ENCODE data around the gene UBE2D4.
A peak's percentile ranks its signal among the peaks of the same experiment; 100 is the strongest.
"Not testable (repeated sequence)": the region's sequence is repeated elsewhere in the genome, so short reads cannot be mapped to it uniquely, and the experiment has no call there.

Gene UBE2D4

DNA sequence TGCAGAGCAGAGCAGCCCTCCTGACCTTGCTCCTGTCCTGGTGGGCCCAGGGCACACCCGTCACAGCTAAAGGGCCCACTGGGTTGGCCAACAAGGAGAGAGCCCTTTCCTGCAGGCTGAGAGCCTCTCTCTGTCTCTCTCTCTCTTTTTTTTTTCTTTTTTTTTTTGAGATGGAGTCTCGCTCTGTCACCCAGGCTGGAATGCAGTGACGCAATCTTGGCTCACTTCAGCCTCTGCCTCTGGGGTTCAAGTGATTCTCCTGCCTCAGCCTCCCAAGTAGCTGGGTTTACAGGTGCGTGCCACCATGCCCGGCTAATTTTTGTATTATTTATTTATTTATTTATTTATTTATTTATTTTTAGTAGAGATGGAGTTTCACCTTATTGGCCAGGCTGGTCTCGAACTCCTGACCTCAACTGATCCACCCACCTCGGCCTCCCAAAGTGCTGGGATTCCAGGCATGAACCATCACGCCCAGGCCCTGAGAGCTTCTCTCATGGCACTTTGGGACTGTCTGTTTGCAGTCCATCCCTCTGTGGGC lies 47.9 kb downstream of the UBE2D4 start:
- H3K4me1 ChIP-seq (ENCODE audit: control insufficient read depth, low read depth, low read length); H3K9ac ChIP-seq (ENCODE audit: low read length); H3K27me3 ChIP-seq (ENCODE audit: control insufficient read depth, insufficient read depth, low read length); H3K36me3 ChIP-seq (ENCODE audit: control insufficient read depth, low read depth, low read length); H3K27ac ChIP-seq (ENCODE audit: low read length); H3K9me3 ChIP-seq (ENCODE audit: control insufficient read depth, low read depth, low read length); H3K4me3 ChIP-seq (ENCODE audit: low read length): not testable (repeated sequence)

DNA sequence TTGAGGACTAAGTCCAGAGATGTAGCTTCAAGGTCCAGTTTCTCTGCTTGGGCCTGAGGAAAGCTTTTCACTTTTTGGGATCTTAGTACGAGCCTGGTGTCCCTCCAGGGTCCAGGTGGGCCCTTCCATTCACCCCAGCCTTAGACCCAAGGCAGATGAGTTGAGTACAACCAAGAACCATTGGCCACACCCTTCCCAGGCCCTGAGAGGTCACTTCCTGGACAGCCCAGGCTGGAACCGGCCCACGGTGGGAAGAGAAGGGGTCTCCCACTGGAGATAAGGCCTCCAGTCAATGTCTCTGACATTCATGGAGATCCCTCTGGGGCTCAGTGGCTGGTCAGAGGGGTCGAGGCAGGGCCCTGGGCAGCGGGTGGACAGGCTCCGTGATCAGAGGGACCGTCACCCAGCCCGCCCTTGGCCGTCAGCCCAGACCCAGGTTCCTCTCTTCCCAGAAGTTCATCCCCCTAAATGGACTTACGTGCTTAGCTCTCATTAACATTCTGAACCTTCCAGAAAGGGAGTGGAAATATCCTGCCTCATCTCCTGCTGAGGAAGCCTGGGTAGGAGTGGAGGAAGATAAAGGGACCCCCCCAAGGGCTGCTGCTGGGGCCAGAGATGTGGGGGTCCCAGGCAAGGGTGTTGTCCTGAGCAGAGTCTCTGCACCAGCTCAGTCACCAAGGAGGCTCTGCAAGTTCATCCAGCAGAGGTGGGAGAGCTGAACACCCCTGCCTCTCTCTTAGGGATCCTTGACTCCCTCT lies 48.7 kb downstream of the UBE2D4 start:
- not testable (repeated sequence) for H3K4me1 ChIP-seq (ENCODE audit: control insufficient read depth, low read depth, low read length); H3K27me3 ChIP-seq (ENCODE audit: control insufficient read depth, insufficient read depth, low read length); H3K9me3 ChIP-seq (ENCODE audit: control insufficient read depth, low read depth, low read length); H3K36me3 ChIP-seq (ENCODE audit: control insufficient read depth, low read depth, low read length); H3K27ac ChIP-seq (ENCODE audit: low read length); H3K9ac ChIP-seq (ENCODE audit: low read length); H3K4me3 ChIP-seq (ENCODE audit: low read length)

DNA sequence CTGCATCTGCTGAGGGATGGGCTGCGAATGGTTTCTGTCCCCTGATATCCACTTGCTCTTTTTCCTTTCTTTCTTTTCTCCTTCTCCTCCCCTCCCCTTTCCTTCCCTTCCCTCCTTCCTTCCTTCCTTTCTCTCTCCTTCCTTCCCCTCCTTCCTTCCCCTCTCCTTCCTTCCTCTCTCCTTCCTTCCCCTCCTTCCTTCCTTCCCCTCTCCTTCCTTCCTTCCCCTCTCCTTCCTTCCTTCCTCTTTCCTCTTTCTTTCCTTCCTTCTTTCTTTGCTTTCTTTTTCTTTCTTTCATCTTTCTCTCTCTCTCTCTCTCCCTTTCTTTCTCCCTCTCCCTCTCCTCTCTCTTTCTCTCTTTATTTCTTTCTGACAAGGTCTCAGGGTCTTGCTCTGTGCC lies 51.3 kb downstream of the UBE2D4 start:
- Histone ChIP-seq H3K27me3 (ENCODE audit: control insufficient read depth, insufficient read depth, low read length) (no peaks in the 10 kb centered on the region), H3K36me3 (ENCODE audit: control insufficient read depth, low read depth, low read length) (no peaks in the 10 kb centered on the region), H3K4me3 (ENCODE audit: low read length) (no peak overlapping the region), H3K9me3 (ENCODE audit: control insufficient read depth, low read depth, low read length) (no peaks in the 10 kb centered on the region), H3K27ac (ENCODE audit: low read length) (no peak overlapping the region), H3K9ac (ENCODE audit: low read length) (no peak overlapping the region), H3K4me1 (ENCODE audit: control insufficient read depth, low read depth, low read length) (no peaks in the 10 kb centered on the region)

DNA sequence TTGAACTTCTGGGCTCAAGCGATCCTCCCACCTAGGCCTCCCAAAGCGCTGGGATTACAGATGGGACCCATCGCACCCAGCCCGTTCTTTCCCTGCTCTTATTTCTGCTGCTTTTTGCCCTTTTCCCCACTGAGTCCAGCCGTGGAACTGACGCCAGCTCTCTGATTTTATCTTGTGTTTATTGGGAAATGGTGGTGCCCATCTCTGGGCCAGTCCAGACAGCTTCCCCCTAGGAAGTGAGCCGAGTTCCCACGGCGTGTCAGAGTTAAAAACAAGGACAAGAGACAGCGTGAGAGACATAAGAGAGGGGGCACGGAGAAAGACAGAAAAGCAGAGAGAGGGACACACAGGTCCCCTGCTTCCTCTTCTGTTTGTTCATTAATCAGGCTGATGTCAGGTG lies 51.9 kb downstream of the UBE2D4 start:
- not testable (repeated sequence) for H3K4me3 ChIP-seq (ENCODE audit: low read length); H3K36me3 ChIP-seq (ENCODE audit: control insufficient read depth, low read depth, low read length); H3K4me1 ChIP-seq (ENCODE audit: control insufficient read depth, low read depth, low read length); H3K27me3 ChIP-seq (ENCODE audit: control insufficient read depth, insufficient read depth, low read length); H3K9me3 ChIP-seq (ENCODE audit: control insufficient read depth, low read depth, low read length); H3K9ac ChIP-seq (ENCODE audit: low read length); H3K27ac ChIP-seq (ENCODE audit: low read length)

DNA sequence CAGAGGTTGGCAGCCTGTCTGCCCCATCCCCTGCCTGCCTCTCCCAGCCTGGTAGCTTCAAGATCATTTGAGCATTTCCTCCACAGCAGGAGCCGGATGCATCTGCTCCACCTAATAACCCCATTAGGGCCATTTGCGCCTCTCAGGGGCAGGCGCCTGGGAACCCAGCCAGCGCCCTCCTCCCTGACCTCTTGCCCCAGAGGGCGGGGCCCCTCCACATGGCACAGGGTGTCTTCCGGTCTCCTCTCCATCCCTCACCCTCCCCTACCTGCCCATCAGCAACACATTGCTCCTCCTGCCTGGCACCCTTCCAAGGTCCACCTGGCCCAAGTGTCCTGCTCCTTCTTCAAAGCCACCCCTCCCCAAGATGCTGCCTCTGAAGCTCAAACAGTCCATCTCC lies 56.6 kb downstream of the UBE2D4 start:
- H3K4me1 ChIP-seq (ENCODE audit: control insufficient read depth, low read depth, low read length); H3K4me3 ChIP-seq (ENCODE audit: low read length); H3K9me3 ChIP-seq (ENCODE audit: control insufficient read depth, low read depth, low read length); H3K27me3 ChIP-seq (ENCODE audit: control insufficient read depth, insufficient read depth, low read length); H3K9ac ChIP-seq (ENCODE audit: low read length); H3K27ac ChIP-seq (ENCODE audit: low read length); H3K36me3 ChIP-seq (ENCODE audit: control insufficient read depth, low read depth, low read length): not testable (repeated sequence)

DNA sequence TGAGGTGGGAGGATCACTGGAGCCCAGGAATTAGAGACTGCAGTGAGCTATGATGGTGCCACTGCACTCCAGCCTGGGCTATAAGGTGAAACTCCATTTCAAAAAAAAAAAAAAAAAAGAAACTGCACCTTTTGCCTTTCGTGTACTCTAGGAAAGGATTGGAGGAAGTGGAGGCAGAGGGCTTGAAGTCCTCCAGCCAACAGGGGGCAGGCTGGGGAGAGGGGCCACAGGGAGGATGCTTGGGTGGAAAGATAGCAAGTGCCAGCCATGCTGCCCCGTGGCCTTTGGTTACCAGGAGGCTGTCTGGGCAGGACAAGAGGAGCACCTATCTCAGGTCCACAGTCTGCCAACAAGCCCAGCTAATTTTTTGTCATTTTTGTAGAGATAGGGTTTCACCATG lies 57.5 kb downstream of the UBE2D4 start:
- H3K27ac ChIP-seq (ENCODE audit: low read length); H3K4me1 ChIP-seq (ENCODE audit: control insufficient read depth, low read depth, low read length); H3K9ac ChIP-seq (ENCODE audit: low read length); H3K4me3 ChIP-seq (ENCODE audit: low read length); H3K9me3 ChIP-seq (ENCODE audit: control insufficient read depth, low read depth, low read length); H3K27me3 ChIP-seq (ENCODE audit: control insufficient read depth, insufficient read depth, low read length); H3K36me3 ChIP-seq (ENCODE audit: control insufficient read depth, low read depth, low read length): not testable (repeated sequence)

DNA sequence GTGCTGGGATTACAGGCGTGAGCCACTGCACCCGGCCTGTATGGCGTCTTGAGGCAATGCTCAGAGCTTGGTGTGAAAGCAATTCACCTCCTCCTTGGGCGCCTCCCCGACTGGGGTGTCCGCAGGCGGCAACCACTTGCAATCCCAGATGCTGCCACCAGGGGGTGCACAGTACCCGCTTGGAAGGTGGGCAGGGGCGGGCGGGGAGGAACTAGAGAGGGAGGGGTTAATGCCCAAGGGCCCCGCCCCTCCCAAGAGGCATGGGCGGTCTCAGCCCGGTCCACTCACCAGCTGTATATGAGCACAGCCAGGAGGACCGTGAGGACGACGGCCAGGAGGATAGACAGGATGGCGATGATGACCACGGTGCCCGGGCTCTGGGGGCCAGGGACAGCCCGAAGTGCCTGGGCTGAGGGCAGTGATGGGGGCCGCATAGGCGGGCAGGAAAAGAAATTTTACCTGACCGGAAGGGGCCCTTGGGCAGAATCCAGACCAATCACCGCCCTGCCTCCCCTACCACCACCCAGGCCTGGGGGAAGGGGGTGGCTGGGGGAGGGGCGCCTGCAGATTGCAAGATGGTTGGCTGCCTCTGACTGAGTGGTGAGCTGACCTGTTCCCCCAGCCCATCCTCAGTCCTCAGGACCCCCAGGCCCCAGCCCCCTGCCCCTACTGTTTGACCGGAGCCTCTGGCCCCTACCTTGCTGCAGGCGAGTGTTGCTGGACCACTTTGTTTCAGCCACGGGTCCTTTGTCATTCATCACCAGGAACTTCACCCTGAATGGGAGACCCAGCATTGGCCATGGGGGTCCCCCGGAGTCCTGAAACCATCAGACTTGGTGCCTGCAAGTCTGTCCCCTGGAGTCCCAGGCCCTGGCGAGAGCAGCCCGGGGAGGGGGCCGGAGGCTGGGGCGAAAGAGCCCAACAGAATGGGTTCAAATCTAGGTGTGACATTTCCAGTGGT lies 59.9 kb downstream of the UBE2D4 start:
- not testable (repeated sequence) for H3K9me3 ChIP-seq (ENCODE audit: control insufficient read depth, low read depth, low read length); H3K4me1 ChIP-seq (ENCODE audit: control insufficient read depth, low read depth, low read length); H3K27me3 ChIP-seq (ENCODE audit: control insufficient read depth, insufficient read depth, low read length); H3K27ac ChIP-seq (ENCODE audit: low read length); H3K36me3 ChIP-seq (ENCODE audit: control insufficient read depth, low read depth, low read length); H3K9ac ChIP-seq (ENCODE audit: low read length)
- peak overlapping the region; percentile 45 for H3K4me3 ChIP-seq (ENCODE audit: low read length)

DNA sequence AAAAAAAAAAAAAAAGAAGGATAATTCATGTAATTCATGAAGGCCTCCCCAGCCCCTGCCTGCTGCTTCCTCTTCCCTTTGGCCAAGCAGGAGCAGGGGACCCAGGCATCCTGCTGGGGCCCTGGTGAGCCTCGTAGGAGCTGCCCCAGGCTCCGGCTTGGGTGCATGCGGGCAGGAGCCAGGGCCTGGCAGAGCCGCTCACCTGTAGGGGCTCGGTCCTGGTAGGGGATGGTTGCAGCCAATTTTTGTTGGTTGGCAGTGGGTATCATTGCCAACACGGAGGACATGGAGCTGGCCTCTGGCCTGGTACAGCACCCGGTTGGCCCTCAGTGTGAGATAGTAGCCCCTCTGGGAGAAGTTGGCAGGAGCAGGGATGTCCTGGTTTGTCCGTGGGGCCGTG lies 61.2 kb downstream of the UBE2D4 start:
- H3K27me3 ChIP-seq (ENCODE audit: control insufficient read depth, insufficient read depth, low read length); H3K9ac ChIP-seq (ENCODE audit: low read length); H3K36me3 ChIP-seq (ENCODE audit: control insufficient read depth, low read depth, low read length); H3K9me3 ChIP-seq (ENCODE audit: control insufficient read depth, low read depth, low read length); H3K4me3 ChIP-seq (ENCODE audit: low read length); H3K4me1 ChIP-seq (ENCODE audit: control insufficient read depth, low read depth, low read length); H3K27ac ChIP-seq (ENCODE audit: low read length): not testable (repeated sequence)

DNA sequence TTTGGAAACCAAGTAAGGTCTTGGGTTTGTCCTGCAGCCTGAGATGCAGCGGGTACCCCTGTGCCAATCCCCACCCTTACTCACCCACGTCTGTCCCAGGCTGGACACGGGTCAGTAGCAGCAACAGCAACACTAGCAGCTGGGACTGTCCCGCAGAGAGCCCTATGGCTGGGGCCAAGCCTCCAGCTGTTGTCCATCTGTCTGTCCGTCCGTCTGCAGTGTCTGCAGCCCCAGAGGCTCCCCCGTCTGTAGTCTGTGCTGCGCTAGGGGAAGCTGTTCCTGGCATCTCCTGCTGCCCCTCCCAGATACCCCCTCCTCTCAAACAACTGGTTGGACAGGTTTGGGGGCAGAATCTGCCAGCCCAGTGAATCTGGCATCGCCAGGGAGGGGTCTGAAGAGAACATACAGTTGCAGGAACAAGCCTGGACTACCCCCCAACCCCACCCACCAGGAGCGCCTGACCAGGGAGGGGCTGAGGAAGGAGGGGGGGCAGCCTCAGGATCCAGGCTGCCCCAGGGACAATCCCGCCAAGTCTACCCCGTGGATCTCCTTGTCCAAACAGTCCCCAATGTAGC lies 63.9 kb downstream of the UBE2D4 start:
- not testable (repeated sequence) for H3K36me3 ChIP-seq (ENCODE audit: control insufficient read depth, low read depth, low read length)

DNA sequence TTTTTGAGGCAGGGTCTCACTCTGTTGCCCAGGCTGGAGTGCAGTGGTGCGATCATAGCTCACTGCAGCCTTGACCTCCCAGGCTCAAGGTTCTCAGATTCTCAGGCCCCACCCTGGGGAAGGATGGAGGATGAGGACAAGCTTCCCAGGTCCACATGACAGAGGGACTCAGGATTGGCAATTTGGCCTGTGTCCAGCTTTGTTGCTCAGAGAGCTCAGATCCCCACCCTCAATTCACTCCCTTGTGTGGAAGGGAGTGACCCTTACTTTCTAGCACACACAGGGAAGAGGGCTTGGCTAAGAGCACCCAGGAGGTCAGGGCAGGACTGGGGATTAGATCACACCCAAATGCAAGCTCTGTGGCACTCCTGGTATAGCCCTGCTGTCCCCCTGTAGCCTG lies 64.6 kb downstream of the UBE2D4 start:
- not testable (repeated sequence) for H3K4me1 ChIP-seq (ENCODE audit: control insufficient read depth, low read depth, low read length); H3K27me3 ChIP-seq (ENCODE audit: control insufficient read depth, insufficient read depth, low read length); H3K9me3 ChIP-seq (ENCODE audit: control insufficient read depth, low read depth, low read length); H3K4me3 ChIP-seq (ENCODE audit: low read length); H3K27ac ChIP-seq (ENCODE audit: low read length); H3K9ac ChIP-seq (ENCODE audit: low read length); H3K36me3 ChIP-seq (ENCODE audit: control insufficient read depth, low read depth, low read length)

More for the DNA sequence above, 63.9 kb downstream of the UBE2D4 start:
- H3K27ac ChIP-seq (ENCODE audit: low read length); H3K4me1 ChIP-seq (ENCODE audit: control insufficient read depth, low read depth, low read length); H3K4me3 ChIP-seq (ENCODE audit: low read length); H3K27me3 ChIP-seq (ENCODE audit: control insufficient read depth, insufficient read depth, low read length); H3K9me3 ChIP-seq (ENCODE audit: control insufficient read depth, low read depth, low read length); H3K9ac ChIP-seq (ENCODE audit: low read length): not testable (repeated sequence)

DNA sequence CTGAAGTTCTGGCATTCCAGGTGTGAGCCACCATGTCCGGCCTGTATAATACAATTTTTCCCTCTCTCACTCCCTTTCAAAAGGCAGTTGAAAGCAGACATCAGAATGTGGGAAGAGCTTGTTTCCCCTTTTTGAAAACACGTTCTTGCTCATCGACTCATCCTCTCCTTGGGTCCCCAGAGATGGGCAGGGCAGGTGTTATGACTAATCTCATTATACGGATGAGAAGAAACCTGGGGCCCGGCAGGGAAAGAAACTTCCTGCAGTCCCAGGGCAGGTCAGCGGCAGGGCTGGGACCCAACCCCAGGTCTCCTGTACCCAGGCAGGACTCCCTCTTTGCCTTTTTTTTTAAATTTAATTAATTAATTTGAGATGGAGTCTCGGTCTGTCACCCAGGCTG lies 66.7 kb downstream of the UBE2D4 start:
- not testable (repeated sequence) for H3K36me3 ChIP-seq (ENCODE audit: control insufficient read depth, low read depth, low read length); H3K4me1 ChIP-seq (ENCODE audit: control insufficient read depth, low read depth, low read length); H3K9me3 ChIP-seq (ENCODE audit: control insufficient read depth, low read depth, low read length); H3K4me3 ChIP-seq (ENCODE audit: low read length); H3K9ac ChIP-seq (ENCODE audit: low read length); H3K27me3 ChIP-seq (ENCODE audit: control insufficient read depth, insufficient read depth, low read length); H3K27ac ChIP-seq (ENCODE audit: low read length)

All from iPS-18a (cell line).